Stimulated activated CD4-positive, alpha-beta T cell treated with anti-CD3 and anti-CD28 coated beads, Interleukin-1b, Interleukin-23, amount 100 ng/mL, for 24 hours (primary cell): ENCODE measurements around the gene CREB5.
"Not testable (repeated sequence)": the region's sequence is repeated elsewhere in the genome, so short reads cannot be mapped to it uniquely, and the experiment has no call there.

ENCODE experiments used
- DNase-seq, 4 experiments: peaks; one replicate each; pipeline ENCODE4 v3.0.0-alpha.2; 2020; ENCODE audit warnings: low read depth in 4 of 4, low spot score in 1 of 4

CREB5 gene

GRCh38 chr7:28546067-28546466 lies 133.7 kb downstream of the CREB5 start:
- DNase-seq, result no peak

- DNase-seq, result no peak
Measured at GRCh38 chr7:28547115-28547514, 134.8 kb downstream of the CREB5 start.

- DNase-seq, result no peak
Measured at GRCh38 chr7:28548416-28548815, 136.1 kb downstream of the CREB5 start.

- DNase-seq, result no peak
Measured at GRCh38 chr7:28549998-28550397, 137.7 kb downstream of the CREB5 start.

- DNase-seq, result no peak
Measured at GRCh38 chr7:28550580-28551186, 138.4 kb downstream of the CREB5 start.

- DNase-seq, result no peak
Measured at GRCh38 chr7:28551331-28551730, 139.0 kb downstream of the CREB5 start.

- DNase-seq, result not testable (repeated sequence)
Measured at GRCh38 chr7:28551766-28552165, 139.4 kb downstream of the CREB5 start.

- DNase-seq, result no peak
Measured at GRCh38 chr7:28554802-28555471, 142.6 kb downstream of the CREB5 start.

- no peak for DNase-seq
Measured at GRCh38 chr7:28556025-28556424, 143.7 kb downstream of the CREB5 start.

GRCh38 chr7:28556671-28557070 lies 144.4 kb downstream of the CREB5 start:
- DNase-seq, result no peak

GRCh38 chr7:28558236-28558635 lies 145.9 kb downstream of the CREB5 start:
- no peak for DNase-seq

GRCh38 chr7:28560767-28561166 lies 148.4 kb downstream of the CREB5 start:
- DNase-seq, result no peak

- no peak for DNase-seq
Measured at GRCh38 chr7:28564033-28564432, 151.7 kb downstream of the CREB5 start.

GRCh38 chr7:28564755-28565374 lies 152.5 kb downstream of the CREB5 start:
- no peak for DNase-seq

GRCh38 chr7:28565980-28566379 lies 153.7 kb downstream of the CREB5 start:
- no peak for DNase-seq

GRCh38 chr7:28570113-28570969 lies 158.0 kb downstream of the CREB5 start:
- no peak for DNase-seq

GRCh38 chr7:28570970-28571288 lies 158.6 kb downstream of the CREB5 start:
- no peak for DNase-seq

- DNase-seq, result no peak
Measured at GRCh38 chr7:28571405-28571804, 159.1 kb downstream of the CREB5 start.

GRCh38 chr7:28572321-28573058 lies 160.2 kb downstream of the CREB5 start:
- DNase-seq, result no peak

- DNase-seq, result no peak
Measured at GRCh38 chr7:28573059-28573553, 160.8 kb downstream of the CREB5 start.
